ENCODE results near the gene CTPS1. TPM values are rescaled to one million over a fixed set of nuclear protein-coding genes. Genes with fewer than 3 reads are reported as not detected.

The CTPS1 gene
- total RNA-seq, 1 experiment from 2014 or later, result 139 TPM

DNA sequence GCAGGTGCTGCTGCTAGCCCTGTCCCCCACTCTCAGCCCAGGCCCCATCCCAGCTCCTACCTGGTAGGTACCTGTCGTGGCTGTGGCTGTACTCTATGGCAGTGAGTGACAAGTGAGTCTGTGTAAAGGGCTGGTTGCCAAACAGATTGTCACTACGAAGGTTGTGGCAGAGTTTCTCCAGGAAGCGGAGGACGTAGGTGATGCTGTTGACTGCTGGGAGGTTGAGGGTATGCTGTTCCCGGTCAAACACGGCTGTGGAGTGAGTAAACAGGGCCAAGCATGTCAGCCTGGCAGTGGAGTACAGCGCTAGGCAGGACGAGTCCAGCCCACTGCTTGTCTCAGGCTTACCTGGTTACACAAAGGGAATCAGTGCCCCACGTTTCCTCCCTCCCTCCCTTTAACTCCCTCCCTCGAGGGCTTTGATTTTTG is 66.9 kb downstream of the CTPS1 start:
- no peak for DNase-seq (ENCODE audit: low spot score)
- TF ChIP-seq EZH2 (IDR thresholded peaks at IDR 0.05; ENCODE audit: borderline replicate concordance, low read depth, low read length, poor library complexity, severe bottlenecking), result no peak
- TF ChIP-seq, protein P1, sequence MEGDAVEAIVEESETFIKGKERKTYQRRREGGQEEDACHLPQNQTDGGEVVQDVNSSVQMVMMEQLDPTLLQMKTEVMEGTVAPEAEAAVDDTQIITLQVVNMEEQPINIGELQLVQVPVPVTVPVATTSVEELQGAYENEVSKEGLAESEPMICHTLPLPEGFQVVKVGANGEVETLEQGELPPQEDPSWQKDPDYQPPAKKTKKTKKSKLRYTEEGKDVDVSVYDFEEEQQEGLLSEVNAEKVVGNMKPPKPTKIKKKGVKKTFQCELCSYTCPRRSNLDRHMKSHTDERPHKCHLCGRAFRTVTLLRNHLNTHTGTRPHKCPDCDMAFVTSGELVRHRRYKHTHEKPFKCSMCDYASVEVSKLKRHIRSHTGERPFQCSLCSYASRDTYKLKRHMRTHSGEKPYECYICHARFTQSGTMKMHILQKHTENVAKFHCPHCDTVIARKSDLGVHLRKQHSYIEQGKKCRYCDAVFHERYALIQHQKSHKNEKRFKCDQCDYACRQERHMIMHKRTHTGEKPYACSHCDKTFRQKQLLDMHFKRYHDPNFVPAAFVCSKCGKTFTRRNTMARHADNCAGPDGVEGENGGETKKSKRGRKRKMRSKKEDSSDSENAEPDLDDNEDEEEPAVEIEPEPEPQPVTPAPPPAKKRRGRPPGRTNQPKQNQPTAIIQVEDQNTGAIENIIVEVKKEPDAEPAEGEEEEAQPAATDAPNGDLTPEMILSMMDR (conservative IDR thresholded peaks at IDR 0.05; ENCODE audit: low read depth, low read length), result no peak
- H3K27me3 ChIP-seq (replicated peaks; ENCODE audit: insufficient read depth, low read depth, low read length, poor library complexity), result no peaks in the 10 kb centered on the region
- H3K36me3 ChIP-seq (ENCODE audit: insufficient read depth, low read length, poor library complexity, severe bottlenecking), result peaks cover 19% of the 10 kb centered on the region
- peak overlapping the region; percentile 49 for H3K27ac ChIP-seq (ENCODE audit: low read depth, low read length, poor library complexity, severe bottlenecking)
- H3K9me3 ChIP-seq (ENCODE audit: low read depth, low read length, poor library complexity, severe bottlenecking), result no peaks in the 10 kb centered on the region
- no peak overlapping the region for H3K4me3 ChIP-seq (ENCODE audit: low read depth, low read length, poor library complexity, severe bottlenecking)
- CTCF ChIA-PET, result no interaction called here
- POLR2A ChIA-PET (ENCODE audit: low non-redundant PET), result interaction anchor here (0.7 kb wide), 1 partner anchor 9 kb away, joined by 10 read pairs; no protein-coding TSS in a partner anchor
- intact Hi-C loops (cut with micrococcal nuclease; ENCODE audit: unreplicated experiment), result no loop called here
- H3K4me1 ChIP-seq (ENCODE audit: insufficient read depth, low read length, poor library complexity, severe bottlenecking), result peaks cover 17% of the 10 kb centered on the region
- no TSS peak for BruUV-seq (replicated peaks)

DNA sequence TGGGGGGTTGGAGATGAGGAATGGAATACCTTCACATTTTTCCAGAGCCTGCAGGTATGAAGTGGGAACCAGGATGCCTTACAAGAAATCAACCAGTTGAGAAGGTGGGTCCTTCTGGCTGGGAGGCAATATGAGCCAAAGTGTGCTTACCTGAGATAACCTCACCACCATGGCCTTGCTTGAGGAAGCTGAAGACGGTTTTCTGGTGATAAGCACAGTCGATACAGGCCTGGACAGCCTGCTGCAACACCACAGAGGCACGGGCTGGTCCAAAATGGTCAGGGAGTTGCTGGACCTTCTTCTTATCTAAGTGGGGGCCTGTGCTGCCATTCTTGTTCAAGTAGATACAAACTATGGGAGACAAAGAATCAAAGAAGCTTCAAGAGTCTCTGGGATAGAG is 69.0 kb downstream of the CTPS1 start:
- Histone ChIP-seq H3K27me3 (replicated peaks; ENCODE audit: insufficient read depth, low read depth, low read length, poor library complexity) (no peaks in the 10 kb centered on the region), H3K4me3 (ENCODE audit: low read depth, low read length, poor library complexity, severe bottlenecking) (no peak overlapping the region), H3K9me3 (ENCODE audit: low read depth, low read length, poor library complexity, severe bottlenecking) (no peaks in the 10 kb centered on the region), H3K27ac (ENCODE audit: low read depth, low read length, poor library complexity, severe bottlenecking) (no peak overlapping the region), H3K36me3 (ENCODE audit: insufficient read depth, low read length, poor library complexity, severe bottlenecking) (peaks cover 13% of the 10 kb centered on the region), H3K4me1 (ENCODE audit: insufficient read depth, low read length, poor library complexity, severe bottlenecking) (peaks cover 17% of the 10 kb centered on the region)
- intact Hi-C loops (cut with micrococcal nuclease; ENCODE audit: unreplicated experiment), result no loop called here
- DNase-seq (ENCODE audit: low spot score), result no peak
- ChIA-PET CTCF (no interaction called here), POLR2A (ENCODE audit: low non-redundant PET) (no interaction called here)
- no peak for TF ChIP-seq EZH2 (IDR thresholded peaks at IDR 0.05; ENCODE audit: borderline replicate concordance, low read depth, low read length, poor library complexity, severe bottlenecking)
- TF ChIP-seq, protein P1 (conservative IDR thresholded peaks at IDR 0.05; ENCODE audit: low read depth, low read length), result no peak
- BruUV-seq (replicated peaks), result no TSS peak

DNA sequence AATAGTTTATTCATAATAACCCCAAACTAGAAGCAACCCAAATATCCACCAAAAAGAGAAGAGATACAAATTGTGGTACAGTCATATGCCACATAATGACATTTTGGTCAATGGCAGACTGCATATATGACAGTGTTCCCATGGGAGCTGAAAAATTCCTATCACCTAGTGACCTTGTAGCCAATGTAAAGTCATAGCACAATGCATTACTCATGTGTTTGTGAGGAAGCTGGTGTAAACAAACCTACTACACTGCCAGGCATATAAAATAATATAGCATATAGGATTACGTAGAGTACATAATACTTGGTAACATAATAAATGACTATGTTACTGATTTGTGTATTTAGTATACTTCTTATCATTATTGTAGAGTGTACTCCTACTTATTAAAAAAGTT is 71.5 kb downstream of the CTPS1 start:
- DNase-seq (ENCODE audit: low spot score), result no peak
- intact Hi-C loops (cut with micrococcal nuclease; ENCODE audit: unreplicated experiment), result no loop called here
- Histone ChIP-seq H3K27ac (ENCODE audit: low read depth, low read length, poor library complexity, severe bottlenecking) (no peak overlapping the region), H3K36me3 (ENCODE audit: insufficient read depth, low read length, poor library complexity, severe bottlenecking) (peaks cover 12% of the 10 kb centered on the region), H3K27me3 (replicated peaks; ENCODE audit: insufficient read depth, low read depth, low read length, poor library complexity) (no peaks in the 10 kb centered on the region), H3K4me1 (ENCODE audit: insufficient read depth, low read length, poor library complexity, severe bottlenecking) (peaks cover 5% of the 10 kb centered on the region), H3K9me3 (ENCODE audit: low read depth, low read length, poor library complexity, severe bottlenecking) (no peaks in the 10 kb centered on the region), H3K4me3 (ENCODE audit: low read depth, low read length, poor library complexity, severe bottlenecking) (no peak overlapping the region)
- TF ChIP-seq EZH2 (IDR thresholded peaks at IDR 0.05; ENCODE audit: borderline replicate concordance, low read depth, low read length, poor library complexity, severe bottlenecking), result no peak
- TF ChIP-seq, protein P1 (conservative IDR thresholded peaks at IDR 0.05; ENCODE audit: low read depth, low read length), result no peak
- no TSS peak for BruUV-seq (replicated peaks)
- ChIA-PET CTCF (no interaction called here), POLR2A (ENCODE audit: low non-redundant PET) (no interaction called here)
